ENCODE results near the gene SLC25A10. TPM values are rescaled to one million over a fixed set of nuclear protein-coding genes. Genes with fewer than 3 reads are reported as not detected.
"Not testable (repeated sequence)": the region's sequence is repeated elsewhere in the genome, so short reads cannot be mapped to it uniquely, and the experiment has no call there.

SLC25A10 gene
- total and polyA plus RNA-seq, 12 donors = 3.5 to 36.1 (median 20.5) TPM

DNA sequence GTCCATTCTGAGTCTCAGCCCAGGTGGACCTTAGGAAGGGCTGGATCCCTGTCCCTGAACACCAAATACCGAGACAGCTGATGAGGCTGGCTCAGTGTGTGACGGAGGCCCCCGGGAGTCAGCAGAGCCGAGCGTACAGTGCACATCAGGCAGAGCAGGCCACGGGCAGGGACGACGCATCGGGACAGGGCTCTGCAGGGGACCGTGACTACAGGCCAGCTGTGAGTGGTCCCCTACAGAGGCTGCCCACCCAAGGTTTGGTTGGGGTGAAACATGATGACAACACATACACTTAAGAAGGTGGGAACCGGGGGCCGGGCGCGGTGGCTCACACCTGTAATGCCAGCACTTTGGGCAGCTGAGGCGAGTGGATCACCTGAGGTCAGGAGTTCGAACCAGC lies 39.1 kb upstream of the SLC25A10 start:
- no peaks in the 10 kb centered on the region for H3K27me3 ChIP-seq
- WGBS, 4 donors = 92 to 93% (median 92%) methylated on average over 16 of the region's 16 CpGs

GRCh38 chr17:81673561-81674258 lies 38.4 kb upstream of the SLC25A10 start:
- DNase-seq = no peak
- no peak overlapping the region for H3K4me3 ChIP-seq
- H3K4me1 ChIP-seq (replicated peaks in 1 of 2) = no peaks in the 10 kb centered on the region
- intact Hi-C loops (cut with DNase I) = no loop called here
- H3K27me3 ChIP-seq = no peaks in the 10 kb centered on the region
- peaks cover 0 to 55% of the 10 kb centered on the region in 2 donors for H3K36me3 ChIP-seq (replicated peaks in 1 of 2)
- H3K9me3 ChIP-seq (replicated peaks in 1 of 3) = no peaks in the 10 kb centered on the region
- WGBS, 4 donors = 82 to 89% (median 85%) methylated on average over 18 of the region's 18 CpGs
- TF ChIP-seq, protein P1, sequence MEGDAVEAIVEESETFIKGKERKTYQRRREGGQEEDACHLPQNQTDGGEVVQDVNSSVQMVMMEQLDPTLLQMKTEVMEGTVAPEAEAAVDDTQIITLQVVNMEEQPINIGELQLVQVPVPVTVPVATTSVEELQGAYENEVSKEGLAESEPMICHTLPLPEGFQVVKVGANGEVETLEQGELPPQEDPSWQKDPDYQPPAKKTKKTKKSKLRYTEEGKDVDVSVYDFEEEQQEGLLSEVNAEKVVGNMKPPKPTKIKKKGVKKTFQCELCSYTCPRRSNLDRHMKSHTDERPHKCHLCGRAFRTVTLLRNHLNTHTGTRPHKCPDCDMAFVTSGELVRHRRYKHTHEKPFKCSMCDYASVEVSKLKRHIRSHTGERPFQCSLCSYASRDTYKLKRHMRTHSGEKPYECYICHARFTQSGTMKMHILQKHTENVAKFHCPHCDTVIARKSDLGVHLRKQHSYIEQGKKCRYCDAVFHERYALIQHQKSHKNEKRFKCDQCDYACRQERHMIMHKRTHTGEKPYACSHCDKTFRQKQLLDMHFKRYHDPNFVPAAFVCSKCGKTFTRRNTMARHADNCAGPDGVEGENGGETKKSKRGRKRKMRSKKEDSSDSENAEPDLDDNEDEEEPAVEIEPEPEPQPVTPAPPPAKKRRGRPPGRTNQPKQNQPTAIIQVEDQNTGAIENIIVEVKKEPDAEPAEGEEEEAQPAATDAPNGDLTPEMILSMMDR (IDR thresholded peaks at IDR 0.05) = no peak
- no peak overlapping the region for H3K27ac ChIP-seq

More for the DNA sequence above, 39.1 kb upstream of the SLC25A10 start:
- intact Hi-C loops (cut with DNase I) = no loop called here
- Histone ChIP-seq H3K9me3 (replicated peaks in 1 of 3) (no peaks in the 10 kb centered on the region), H3K4me1 (replicated peaks in 1 of 2) (peaks cover 0 to 5% of the 10 kb centered on the region in 2 donors), H3K27ac (no peak overlapping the region), H3K4me3 (no peak overlapping the region), H3K36me3 (replicated peaks in 1 of 2) (peaks cover 0 to 55% of the 10 kb centered on the region in 2 donors)
- no peak for DNase-seq
- TF ChIP-seq, protein P1 (IDR thresholded peaks at IDR 0.05) = no peak
- no peak for TF ChIP-seq POLR2A (IDR thresholded peaks at IDR 0.05)

- H3K27me3 ChIP-seq; intact Hi-C loops (cut with DNase I); H3K4me1 ChIP-seq (replicated peaks in 1 of 2); H3K9me3 ChIP-seq (replicated peaks in 1 of 3); H3K27ac ChIP-seq; H3K4me3 ChIP-seq: not testable (repeated sequence)
- peak in 4 of 7 donors; percentile 52 to 76 (median 60) for DNase-seq
- 30 to 37% (median 34%) methylated on average over 17 to 18 of the region's 18 CpGs for WGBS, 4 donors
- TF ChIP-seq, protein P1 (IDR thresholded peaks at IDR 0.05) = peak; percentile 30 to 72 (median 65)
- peaks cover 0 to 39% of the 10 kb centered on the region in 2 donors for H3K36me3 ChIP-seq (replicated peaks in 1 of 2)
Measured at GRCh38 chr17:81675515-81676221, 36.4 kb upstream of the SLC25A10 start.

DNA sequence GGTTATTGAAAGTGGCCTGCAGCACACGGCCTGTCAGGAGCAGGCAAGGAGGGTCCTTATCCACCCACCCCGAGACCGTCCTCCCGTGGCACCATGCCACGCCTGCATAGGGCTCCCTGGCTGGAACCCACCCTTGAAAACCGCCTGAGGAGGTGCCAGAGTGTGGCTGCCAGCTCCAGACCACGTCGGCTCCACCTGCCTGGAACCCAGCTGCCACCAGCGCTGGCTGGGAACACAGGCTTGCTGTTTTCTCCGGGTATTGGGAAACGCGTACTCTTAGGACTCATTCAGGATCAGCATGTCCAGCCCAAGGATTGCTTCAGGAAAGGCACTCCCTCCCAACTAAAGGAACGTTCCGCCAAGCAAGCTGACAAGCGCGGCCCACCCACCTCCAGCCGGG lies 35.2 kb upstream of the SLC25A10 start:
- no peaks in the 10 kb centered on the region for H3K4me1 ChIP-seq (replicated peaks in 1 of 2)
- WGBS, 4 donors = 83 to 93% (median 89%) methylated on average over 7 to 17 of the region's 17 CpGs
- no peak overlapping the region for H3K27ac ChIP-seq
- no peak overlapping the region for H3K4me3 ChIP-seq
- TF ChIP-seq POLR2A (IDR thresholded peaks at IDR 0.05) = no peak
- TF ChIP-seq, protein P1 (IDR thresholded peaks at IDR 0.05) = no peak
- no peaks in the 10 kb centered on the region for H3K27me3 ChIP-seq
- no peak for DNase-seq
- intact Hi-C loops (cut with DNase I) = no loop called here
- peaks cover 0 to 27% of the 10 kb centered on the region in 2 donors for H3K36me3 ChIP-seq (replicated peaks in 1 of 2)
- H3K9me3 ChIP-seq (replicated peaks in 1 of 3) = no peaks in the 10 kb centered on the region
